Body of pancreas (tissue), 4 donors: ENCODE measurements around the gene CDH4.

Experiments used
- CTCF ChIP-seq, 7 experiments: fragments of 450-650 bp in 4 of 7; fragments of 200-600 bp in 3 of 7; sonication (generic) in 3 of 7; IDR thresholded peaks; one replicate each; pipeline ENCODE4 v1.5.1; 2016 to 2019; ENCODE audit warnings: antibody characterized with exemption in 7 of 7
- POLR2A ChIP-seq, 3 donors: fragments of 450-650 bp; IDR thresholded peaks; one replicate each; pipeline ENCODE4 v1.6.1; 2016; ENCODE audit warnings: antibody characterized with exemption in 3 of 3, mild to moderate bottlenecking in 2 of 3

- no peak for TF ChIP-seq POLR2A (IDR thresholded peaks at IDR 0.05)
- TF ChIP-seq CTCF (IDR thresholded peaks at IDR 0.05), result no peak
Measured at GRCh38 chr20:61424628-61425420, 172.8 kb downstream of the CDH4 start.
